ENCODE data around the gene GDPD5.

The GDPD5 gene

GRCh38 chr11:75557666-75558494 lies 32.1 kb upstream of the GDPD5 start:
- H3K4me3 ChIP-seq (ENCODE audit: low read depth, low read length), result no peak overlapping the region
- TF ChIP-seq, protein P1, sequence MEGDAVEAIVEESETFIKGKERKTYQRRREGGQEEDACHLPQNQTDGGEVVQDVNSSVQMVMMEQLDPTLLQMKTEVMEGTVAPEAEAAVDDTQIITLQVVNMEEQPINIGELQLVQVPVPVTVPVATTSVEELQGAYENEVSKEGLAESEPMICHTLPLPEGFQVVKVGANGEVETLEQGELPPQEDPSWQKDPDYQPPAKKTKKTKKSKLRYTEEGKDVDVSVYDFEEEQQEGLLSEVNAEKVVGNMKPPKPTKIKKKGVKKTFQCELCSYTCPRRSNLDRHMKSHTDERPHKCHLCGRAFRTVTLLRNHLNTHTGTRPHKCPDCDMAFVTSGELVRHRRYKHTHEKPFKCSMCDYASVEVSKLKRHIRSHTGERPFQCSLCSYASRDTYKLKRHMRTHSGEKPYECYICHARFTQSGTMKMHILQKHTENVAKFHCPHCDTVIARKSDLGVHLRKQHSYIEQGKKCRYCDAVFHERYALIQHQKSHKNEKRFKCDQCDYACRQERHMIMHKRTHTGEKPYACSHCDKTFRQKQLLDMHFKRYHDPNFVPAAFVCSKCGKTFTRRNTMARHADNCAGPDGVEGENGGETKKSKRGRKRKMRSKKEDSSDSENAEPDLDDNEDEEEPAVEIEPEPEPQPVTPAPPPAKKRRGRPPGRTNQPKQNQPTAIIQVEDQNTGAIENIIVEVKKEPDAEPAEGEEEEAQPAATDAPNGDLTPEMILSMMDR (IDR thresholded peaks at IDR 0.05; ENCODE audit: control insufficient read depth, extremely low read depth, insufficient read depth), result no peak
- no peak for DNase-seq (ENCODE audit: low read depth)

DNA sequence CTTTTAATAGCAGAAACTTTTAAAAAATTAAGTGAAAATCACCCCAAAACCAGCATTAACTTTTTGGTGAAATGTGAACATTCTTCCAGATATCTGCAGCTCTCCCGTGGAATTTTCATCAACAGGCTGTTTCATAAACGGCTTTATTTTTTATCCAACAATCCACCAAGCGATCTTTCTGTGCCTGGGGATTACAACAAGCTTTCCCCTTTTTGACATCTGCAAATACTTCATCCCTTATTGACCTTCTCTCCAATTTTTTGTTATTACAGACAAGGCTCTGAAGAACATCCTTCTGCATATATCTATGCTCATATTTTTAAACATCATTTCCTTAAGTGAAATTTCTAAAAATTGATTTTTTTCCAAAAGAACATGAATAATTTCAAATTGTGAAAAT lies 30.5 kb upstream of the GDPD5 start:
- TF ChIP-seq, protein P1 (IDR thresholded peaks at IDR 0.05; ENCODE audit: control insufficient read depth, extremely low read depth, insufficient read depth), result no peak
- DNase-seq (ENCODE audit: low read depth), result no peak
- H3K4me3 ChIP-seq (ENCODE audit: low read depth, low read length), result no peak overlapping the region

DNA sequence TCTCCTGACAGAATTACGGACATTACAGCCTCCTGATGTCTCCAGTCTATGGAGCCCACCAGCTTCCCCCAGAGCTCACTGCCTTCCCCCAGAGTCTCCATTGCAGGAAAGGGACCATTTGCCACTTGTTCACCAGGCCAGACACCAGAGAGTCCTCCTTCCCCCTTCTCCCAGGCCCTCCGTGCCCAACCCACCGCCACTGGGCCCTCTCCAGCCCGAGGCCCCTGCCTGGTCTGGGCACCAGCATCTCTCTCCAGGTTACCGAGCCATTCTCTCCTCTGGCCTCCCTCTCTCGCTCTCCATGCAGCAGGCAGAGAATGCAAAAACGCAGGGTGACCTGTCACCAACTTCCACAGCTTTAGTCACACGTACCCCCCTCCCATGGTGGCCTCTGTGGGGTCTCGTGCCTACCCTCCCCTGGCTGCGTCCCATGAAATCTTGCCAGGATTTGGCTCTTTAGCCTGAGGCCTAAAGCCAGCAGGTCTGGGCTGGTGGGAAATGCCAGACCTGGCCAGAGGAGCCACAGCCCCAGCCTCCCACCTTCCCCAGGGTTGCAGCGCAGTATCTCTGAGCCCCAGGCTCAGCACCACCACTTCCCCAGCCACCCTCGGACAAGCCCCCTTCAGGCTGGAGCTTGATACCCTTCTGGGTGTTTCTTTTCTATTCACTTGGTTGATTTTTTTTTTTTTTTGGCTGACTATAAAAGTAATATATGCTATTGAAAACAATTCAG lies 29.5 kb upstream of the GDPD5 start:
- TF ChIP-seq, protein P1 (IDR thresholded peaks at IDR 0.05; ENCODE audit: control insufficient read depth, extremely low read depth, insufficient read depth), result no peak
- no peak for DNase-seq (ENCODE audit: low read depth)
- H3K4me3 ChIP-seq (ENCODE audit: low read depth, low read length), result no peak overlapping the region

GRCh38 chr11:75554258-75555022 lies 28.7 kb upstream of the GDPD5 start:
- H3K4me3 ChIP-seq (ENCODE audit: low read depth, low read length), result no peak overlapping the region
- TF ChIP-seq, protein P1 (IDR thresholded peaks at IDR 0.05; ENCODE audit: control insufficient read depth, extremely low read depth, insufficient read depth), result no peak
- DNase-seq (ENCODE audit: low read depth), result no peak

- no peak for DNase-seq (ENCODE audit: low read depth)
- TF ChIP-seq, protein P1 (IDR thresholded peaks at IDR 0.05; ENCODE audit: control insufficient read depth, extremely low read depth, insufficient read depth), result no peak
- H3K4me3 ChIP-seq (ENCODE audit: low read depth, low read length), result no peak overlapping the region
Measured at GRCh38 chr11:75553889-75554257, 28.1 kb upstream of the GDPD5 start.

- TF ChIP-seq, protein P1 (IDR thresholded peaks at IDR 0.05; ENCODE audit: control insufficient read depth, extremely low read depth, insufficient read depth), result no peak
- no peak for DNase-seq (ENCODE audit: low read depth)
- no peak overlapping the region for H3K4me3 ChIP-seq (ENCODE audit: low read depth, low read length)
Measured at GRCh38 chr11:75553182-75553581, 27.4 kb upstream of the GDPD5 start.

All from LNCaP clone FGC (cell line).